HCT116 (cell line): ENCODE data around the gene SLC24A3. TPM values are rescaled to one million over a fixed set of nuclear protein-coding genes. Genes with fewer than 3 reads are reported as not detected.

Experiments used
- ATAC-seq: fragments of 200-7000 bp; cut with Tn5 transposase; 2 replicates; pipeline ENCODE4 v1.9.1; 2020; ENCODE audit warnings: mild to moderate bottlenecking, moderate library complexity
- BruUV-seq: library from RNA; stranded (reverse); fragments of 400-500 nt; replicated peaks from 2 replicates; lab custom pipeline; 2021; lab: Mats Ljungman, UMichigan
- CTCF ChIA-PET: fragments of 300-600 bp; sonication (Branson Sonifier 250); formaldehyde crosslinking; loops from one replicate; lab custom pipeline; 2021; ENCODE audit warnings: antibody characterized with exemption; lab: Charles Lee
- POLR2A ChIA-PET: fragments of 300-600, 350-600 bp; sonication (Branson Sonifier 250); formaldehyde crosslinking; loops from one replicate; lab custom pipeline; 2021; ENCODE audit warnings: antibody characterized with exemption; lab: Charles Lee
- RAD21 ChIA-PET, 2 experiments: fragments of 300-600 bp; sonication (Branson Sonifier 250); formaldehyde crosslinking; loops; one replicate each; lab custom pipeline; 2023; ENCODE audit warnings: low total read pairs in 2 of 2; ENCODE audit not compliant: uncharacterized antibody in 2 of 2, unreplicated experiment in 2 of 2, low non-redundant PET in 1 of 2; lab: Charles Lee
- DNase-seq: peaks from one replicate; pipeline ENCODE4 v3.0.0-alpha.2; 2010; ENCODE audit warnings: low read depth, low spot score
- H2AFZ ChIP-seq: fragments of 200-600 bp; shearing (Covaris generic), sonication (generic); 2 replicates; pipeline ENCODE4 v1.6.1; 2017; ENCODE audit warnings: low read depth, mixed run types, mixed read lengths, antibody characterized with exemption, low read length; ENCODE audit not compliant: poor library complexity, severe bottlenecking
- H3K27ac ChIP-seq: 2 replicates; pipeline ENCODE4 v1.5.1; 2012; ENCODE audit warnings: low read depth, low read length
- H3K27me3 ChIP-seq: fragments of 200-600 bp; sonication (generic); 2 replicates; pipeline ENCODE4 v1.6.1; 2016; ENCODE audit warnings: mixed run types, low read length, mixed read lengths; ENCODE audit not compliant: insufficient read depth
- H3K36me3 ChIP-seq, 2 experiments: fragments of 200-500 bp in 1 of 2; fragments of 200-600 bp in 1 of 2; sonication (Bioruptor generic) in 1 of 2; sonication (generic) in 1 of 2; 2 replicates each; pipeline versions ENCODE4 v1.5.1 to v1.6.1; 2014 to 2016; ENCODE audit warnings: low read length in 2 of 2, inconsistent platforms in 1 of 2, mixed read lengths in 1 of 2, mixed run types in 1 of 2; ENCODE audit not compliant: insufficient read depth in 2 of 2, control insufficient read depth in 1 of 2
- H3K4me1 ChIP-seq, 2 experiments: fragments of 200-600 bp in 1 of 2; sonication (generic) in 1 of 2; 2 replicates each; pipeline versions ENCODE4 v1.5.1 to v1.6.1; 2012 to 2017; ENCODE audit warnings: low read length in 2 of 2, inconsistent platforms in 1 of 2, mild to moderate bottlenecking in 1 of 2, mixed read lengths in 1 of 2, mixed run types in 1 of 2, moderate library complexity in 1 of 2; ENCODE audit not compliant: insufficient read depth in 2 of 2, control insufficient read depth in 1 of 2
- H3K4me2 ChIP-seq: fragments of 200-600 bp; sonication (generic); 2 replicates; pipeline ENCODE4 v1.6.1; 2017; ENCODE audit warnings: mixed run types, low read length, mixed read lengths
- H3K4me3 ChIP-seq, 2 experiments: fragments of 200-600 bp in 1 of 2; sonication (generic) in 1 of 2; replicated peaks in 1 of 2; 2 replicates each; pipeline ENCODE4 v1.5.1; 2011 to 2016; ENCODE audit warnings: low read length in 2 of 2, control low read depth in 1 of 2, low read depth in 1 of 2, mild to moderate bottlenecking in 1 of 2, mixed read lengths in 1 of 2, mixed run types in 1 of 2
- H3K79me2 ChIP-seq: fragments of 200-600 bp; sonication (generic); 2 replicates; pipeline ENCODE4 v1.6.1; 2017; ENCODE audit warnings: mild to moderate bottlenecking, mixed run types, low read length, moderate library complexity, mixed read lengths; ENCODE audit not compliant: insufficient read depth
- H3K9ac ChIP-seq: fragments of 200-600 bp; sonication (generic); 2 replicates; pipeline ENCODE4 v1.6.1; 2016; ENCODE audit warnings: low read length, mixed read lengths
- H3K9me2 ChIP-seq: fragments of 200-600 bp; sonication (generic), shearing (Covaris generic); 2 replicates; pipeline ENCODE4 v1.6.1; 2017; ENCODE audit warnings: mixed run types, mild to moderate bottlenecking, moderate library complexity; ENCODE audit not compliant: insufficient read depth
- H3K9me3 ChIP-seq, 2 experiments: fragments of 200-500 bp in 1 of 2; fragments of 200-600 bp in 1 of 2; sonication (Bioruptor generic) in 1 of 2; sonication (generic) in 1 of 2; 2 replicates each; pipeline ENCODE4 v1.6.1; 2014 to 2017; ENCODE audit warnings: low read length in 2 of 2, mixed read lengths in 2 of 2, inconsistent platforms in 1 of 2, low read depth in 1 of 2, mild to moderate bottlenecking in 1 of 2, mixed run types in 1 of 2, moderate library complexity in 1 of 2; ENCODE audit not compliant: control insufficient read depth in 1 of 2, insufficient read depth in 1 of 2
- H4K20me1 ChIP-seq: fragments of 200-600 bp; sonication (generic), shearing (Covaris generic); 2 replicates; pipeline ENCODE4 v1.6.1; 2017; ENCODE audit warnings: mixed run types, mild to moderate bottlenecking, moderate library complexity; ENCODE audit not compliant: insufficient read depth
- EGR1 ChIP-seq: IDR thresholded peaks from 2 replicates; pipeline ENCODE4 v1.6.1; 2012; ENCODE audit warnings: low read depth
- EZH2 ChIP-seq: fragments of 200-600 bp; sonication (generic); IDR thresholded peaks from 2 replicates; pipeline ENCODE4 v1.6.1; 2017; ENCODE audit warnings: antibody characterized with exemption, mixed run types
- FOSL1 ChIP-seq: IDR thresholded peaks from 2 replicates; pipeline ENCODE4 v1.6.1; 2012; ENCODE audit warnings: low read depth
- JUND ChIP-seq: IDR thresholded peaks from 2 replicates; pipeline ENCODE4 v1.6.1; 2012
- POLR2A ChIP-seq: IDR thresholded peaks from 2 replicates; pipeline ENCODE4 v1.7.0; 2011; ENCODE audit warnings: borderline replicate concordance; ENCODE audit not compliant: insufficient read depth, insufficient read length; ENCODE audit errors: extremely low read depth
- RAD21 ChIP-seq: IDR thresholded peaks from 2 replicates; pipeline ENCODE4 v1.6.1; 2012; ENCODE audit warnings: low read depth, mild to moderate bottlenecking
- SP1 ChIP-seq: IDR thresholded peaks from 2 replicates; pipeline ENCODE4 v1.6.1; 2012; ENCODE audit warnings: low read depth
- SRF ChIP-seq: IDR thresholded peaks from 2 replicates; pipeline ENCODE4 v1.6.1; 2012; ENCODE audit warnings: low read depth
- YY1 ChIP-seq: IDR thresholded peaks from 2 replicates; pipeline ENCODE4 v1.6.1; 2011; ENCODE audit warnings: low read length, low read depth, moderate library complexity, mild to moderate bottlenecking; ENCODE audit not compliant: insufficient replicate concordance; ENCODE audit errors: extremely low read depth
- ZFX ChIP-seq: fragments of 450-650 bp; IDR thresholded peaks from 2 replicates; pipeline ENCODE4 v1.6.1; 2017
- ZNF274 ChIP-seq: fragments of 200-500 bp; sonication (Bioruptor generic); IDR thresholded peaks from 2 replicates; pipeline ENCODE4 v1.6.1; 2014; ENCODE audit warnings: mild to moderate bottlenecking, low read depth, low read length, inconsistent platforms
- intact Hi-C: fragments of 100-400 bp; cut with micrococcal nuclease; formaldehyde crosslinking; loops from 2 replicates; pipeline ENCODE4 v1.10.0; 2022
- total RNA-seq: library from RNA; stranded (reverse); gene quantifications from one replicate; pipeline ENCODE4 v1.2.1, GENCODE V29; 2021; ENCODE audit not compliant: unreplicated experiment
- TF ChIP-seq, protein P1 (sequence below): IDR thresholded peaks from 2 replicates; pipeline ENCODE4 v1.6.1; 2011; ENCODE audit warnings: mild to moderate bottlenecking, low read length, moderate library complexity; ENCODE audit not compliant: insufficient replicate concordance; ENCODE audit errors: extremely low read depth
- TF ChIP-seq, protein P2 (sequence below): IDR thresholded peaks from 2 replicates; pipeline ENCODE4 v1.6.1; 2012
- TF ChIP-seq, protein P3 (sequence below), 3 experiments: fragments of 200-600 bp in 1 of 3; sonication (generic) in 1 of 3; IDR thresholded peaks in 2 of 3; conservative IDR thresholded peaks in 1 of 3; 2 replicates each; pipeline ENCODE4 v1.5.1; 2012 to 2017; ENCODE audit warnings: low read depth in 2 of 3, low read length in 2 of 3, antibody characterized with exemption in 1 of 3, borderline replicate concordance in 1 of 3, control low read depth in 1 of 3, mild to moderate bottlenecking in 1 of 3, mixed read lengths in 1 of 3, mixed run types in 1 of 3, moderate library complexity in 1 of 3; ENCODE audit not compliant: insufficient read depth in 1 of 3

Gene SLC24A3
- total RNA-seq, 1 experiment from 2014 or later = not detected

DNA sequence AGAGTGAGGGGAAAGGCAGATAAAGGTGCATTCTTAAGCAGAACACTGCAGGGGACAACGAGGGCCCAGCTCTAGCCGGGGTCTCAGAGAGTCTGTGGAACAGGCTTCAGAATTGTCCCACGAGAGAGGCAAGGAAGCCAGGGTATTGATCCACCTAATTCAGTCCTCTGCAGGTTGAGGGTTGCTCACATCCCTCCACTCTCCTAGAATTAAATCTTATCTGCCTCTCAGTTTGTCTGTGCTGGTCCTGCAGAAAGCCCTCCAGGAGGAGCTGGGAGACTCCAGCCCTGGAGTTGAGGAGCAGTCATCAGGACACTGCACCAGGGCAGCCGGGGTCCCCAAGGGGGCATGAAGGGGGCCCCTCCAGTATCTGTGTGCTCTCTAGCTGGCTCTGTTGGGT, 39.1 kb downstream of the SLC24A3 start:
- intact Hi-C loops = no loop called here

More for the DNA sequence above, 39.1 kb downstream of the SLC24A3 start:
- H3K9me3 ChIP-seq = no peaks in the 10 kb centered on the region; a peak in 1 of 4 replicates
- ATAC-seq (no peak), DNase-seq (no peak)
- CTCF ChIA-PET = no interaction called here
- no peak overlapping the region for H3K4me2 ChIP-seq
- POLR2A ChIA-PET = no interaction called here
- no TSS peak for BruUV-seq
- no peaks in the 10 kb centered on the region for H4K20me1 ChIP-seq
- no peak overlapping the region for H3K4me3 ChIP-seq
- no peaks in the 10 kb centered on the region for H3K79me2 ChIP-seq
- TF ChIP-seq ZFX (no peak), FOSL1 (no peak), YY1 (no peak), SP1 (no peak), RAD21 (no peak), POLR2A (no peak), EGR1 (no peak), JUND (no peak), EZH2 (no peak), ZNF274 (no peak), SRF (no peak)
- TF ChIP-seq, protein P1, sequence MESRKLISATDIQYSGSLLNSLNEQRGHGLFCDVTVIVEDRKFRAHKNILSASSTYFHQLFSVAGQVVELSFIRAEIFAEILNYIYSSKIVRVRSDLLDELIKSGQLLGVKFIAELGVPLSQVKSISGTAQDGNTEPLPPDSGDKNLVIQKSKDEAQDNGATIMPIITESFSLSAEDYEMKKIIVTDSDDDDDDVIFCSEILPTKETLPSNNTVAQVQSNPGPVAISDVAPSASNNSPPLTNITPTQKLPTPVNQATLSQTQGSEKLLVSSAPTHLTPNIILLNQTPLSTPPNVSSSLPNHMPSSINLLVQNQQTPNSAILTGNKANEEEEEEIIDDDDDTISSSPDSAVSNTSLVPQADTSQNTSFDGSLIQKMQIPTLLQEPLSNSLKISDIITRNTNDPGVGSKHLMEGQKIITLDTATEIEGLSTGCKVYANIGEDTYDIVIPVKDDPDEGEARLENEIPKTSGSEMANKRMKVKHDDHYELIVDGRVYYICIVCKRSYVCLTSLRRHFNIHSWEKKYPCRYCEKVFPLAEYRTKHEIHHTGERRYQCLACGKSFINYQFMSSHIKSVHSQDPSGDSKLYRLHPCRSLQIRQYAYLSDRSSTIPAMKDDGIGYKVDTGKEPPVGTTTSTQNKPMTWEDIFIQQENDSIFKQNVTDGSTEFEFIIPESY = no peak
- TF ChIP-seq, protein P2, sequence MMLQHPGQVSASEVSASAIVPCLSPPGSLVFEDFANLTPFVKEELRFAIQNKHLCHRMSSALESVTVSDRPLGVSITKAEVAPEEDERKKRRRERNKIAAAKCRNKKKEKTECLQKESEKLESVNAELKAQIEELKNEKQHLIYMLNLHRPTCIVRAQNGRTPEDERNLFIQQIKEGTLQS = no peak
- TF ChIP-seq, protein P3, sequence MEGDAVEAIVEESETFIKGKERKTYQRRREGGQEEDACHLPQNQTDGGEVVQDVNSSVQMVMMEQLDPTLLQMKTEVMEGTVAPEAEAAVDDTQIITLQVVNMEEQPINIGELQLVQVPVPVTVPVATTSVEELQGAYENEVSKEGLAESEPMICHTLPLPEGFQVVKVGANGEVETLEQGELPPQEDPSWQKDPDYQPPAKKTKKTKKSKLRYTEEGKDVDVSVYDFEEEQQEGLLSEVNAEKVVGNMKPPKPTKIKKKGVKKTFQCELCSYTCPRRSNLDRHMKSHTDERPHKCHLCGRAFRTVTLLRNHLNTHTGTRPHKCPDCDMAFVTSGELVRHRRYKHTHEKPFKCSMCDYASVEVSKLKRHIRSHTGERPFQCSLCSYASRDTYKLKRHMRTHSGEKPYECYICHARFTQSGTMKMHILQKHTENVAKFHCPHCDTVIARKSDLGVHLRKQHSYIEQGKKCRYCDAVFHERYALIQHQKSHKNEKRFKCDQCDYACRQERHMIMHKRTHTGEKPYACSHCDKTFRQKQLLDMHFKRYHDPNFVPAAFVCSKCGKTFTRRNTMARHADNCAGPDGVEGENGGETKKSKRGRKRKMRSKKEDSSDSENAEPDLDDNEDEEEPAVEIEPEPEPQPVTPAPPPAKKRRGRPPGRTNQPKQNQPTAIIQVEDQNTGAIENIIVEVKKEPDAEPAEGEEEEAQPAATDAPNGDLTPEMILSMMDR (IDR thresholded peaks at IDR 0.05 in 2 of 3, conservative IDR thresholded peaks at IDR 0.05 in 1 of 3; ENCODE audit: borderline replicate concordance in 1 of 3, insufficient read depth in 1 of 3, low read depth in 2 of 3, low read length in 2 of 3) = no peak
- H3K9me2 ChIP-seq = no peaks in the 10 kb centered on the region
- H3K27ac ChIP-seq = no peak overlapping the region
- H3K36me3 ChIP-seq = no peaks in the 10 kb centered on the region
- no peak overlapping the region for H3K9ac ChIP-seq
- no peaks in the 10 kb centered on the region for H3K4me1 ChIP-seq
- H3K27me3 ChIP-seq = no peaks in the 10 kb centered on the region
- H2AFZ ChIP-seq = no peak overlapping the region
- RAD21 ChIA-PET = no interaction called here
